ENCODE measurements around the gene TMEM270.

DNA sequence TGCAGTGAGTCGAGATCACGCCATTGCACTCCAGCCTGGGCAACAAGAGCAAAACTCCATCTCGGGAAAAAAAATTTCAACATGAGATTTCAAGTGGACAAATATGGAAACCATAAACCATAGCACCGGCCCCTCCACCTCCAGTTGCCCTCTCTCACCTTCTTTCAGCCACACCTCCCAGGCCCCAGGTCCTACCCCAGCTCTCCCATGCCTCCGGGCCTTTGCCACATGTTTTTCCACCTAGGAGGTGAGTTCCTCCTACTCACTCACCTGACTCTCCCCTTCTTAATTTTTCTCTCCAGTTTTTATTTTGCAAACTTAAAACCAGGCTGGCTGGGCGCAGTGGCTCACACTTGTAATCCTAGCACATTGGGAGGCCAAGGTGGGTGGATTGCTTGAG, 43.8 kb upstream of the TMEM270 start:
- TF ChIP-seq, protein P1, sequence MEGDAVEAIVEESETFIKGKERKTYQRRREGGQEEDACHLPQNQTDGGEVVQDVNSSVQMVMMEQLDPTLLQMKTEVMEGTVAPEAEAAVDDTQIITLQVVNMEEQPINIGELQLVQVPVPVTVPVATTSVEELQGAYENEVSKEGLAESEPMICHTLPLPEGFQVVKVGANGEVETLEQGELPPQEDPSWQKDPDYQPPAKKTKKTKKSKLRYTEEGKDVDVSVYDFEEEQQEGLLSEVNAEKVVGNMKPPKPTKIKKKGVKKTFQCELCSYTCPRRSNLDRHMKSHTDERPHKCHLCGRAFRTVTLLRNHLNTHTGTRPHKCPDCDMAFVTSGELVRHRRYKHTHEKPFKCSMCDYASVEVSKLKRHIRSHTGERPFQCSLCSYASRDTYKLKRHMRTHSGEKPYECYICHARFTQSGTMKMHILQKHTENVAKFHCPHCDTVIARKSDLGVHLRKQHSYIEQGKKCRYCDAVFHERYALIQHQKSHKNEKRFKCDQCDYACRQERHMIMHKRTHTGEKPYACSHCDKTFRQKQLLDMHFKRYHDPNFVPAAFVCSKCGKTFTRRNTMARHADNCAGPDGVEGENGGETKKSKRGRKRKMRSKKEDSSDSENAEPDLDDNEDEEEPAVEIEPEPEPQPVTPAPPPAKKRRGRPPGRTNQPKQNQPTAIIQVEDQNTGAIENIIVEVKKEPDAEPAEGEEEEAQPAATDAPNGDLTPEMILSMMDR (IDR thresholded peaks at IDR 0.05; ENCODE audit: poor library complexity, severe bottlenecking), result no peak
- TF ChIP-seq TAF1 (IDR thresholded peaks at IDR 0.05; ENCODE audit: low read depth), result no peak

Data from neural cell (in vitro differentiated cells).